GM23338 (cell line): Measurements from ENCODE around the gene FCER1G.
"Not testable (repeated sequence)": the region's sequence is repeated elsewhere in the genome, so short reads cannot be mapped to it uniquely, and the experiment has no call there.

Source experiments
- CREB1 ChIP-seq: fragments of 250-450 bp; sonication (Bioruptor Pico); IDR thresholded peaks from 2 replicates; pipeline ENCODE4 v1.5.0; 2020; ENCODE audit warnings: low read depth, mild to moderate bottlenecking, moderate library complexity
- ETS1 ChIP-seq: IDR thresholded peaks from 2 replicates; pipeline ENCODE4 v1.6.1; 2016; ENCODE audit warnings: antibody characterized with exemption
- EZH2 ChIP-seq: fragments of 200-600 bp; sonication (generic); IDR thresholded peaks from one replicate; pipeline ENCODE4 v1.8.0; 2017; ENCODE audit warnings: antibody characterized with exemption, mild to moderate bottlenecking, low read depth; ENCODE audit not compliant: unreplicated experiment
- EZH2phosphoT487 ChIP-seq: fragments of 200-600 bp; sonication (generic); IDR thresholded peaks from one replicate; pipeline ENCODE4 v1.8.1; 2018; ENCODE audit warnings: antibody characterized with exemption; ENCODE audit not compliant: unreplicated experiment
- JUNB ChIP-seq: IDR thresholded peaks from one replicate; pipeline ENCODE4 v1.6.1; 2016; ENCODE audit warnings: antibody characterized with exemption; ENCODE audit not compliant: unreplicated experiment
- NANOG ChIP-seq: IDR thresholded peaks from 2 replicates; pipeline ENCODE4 v1.6.1; 2016; ENCODE audit warnings: antibody characterized with exemption, borderline replicate concordance
- POLR2AphosphoS5 ChIP-seq: IDR thresholded peaks from 2 replicates; pipeline ENCODE4 v1.6.1; 2016; ENCODE audit warnings: antibody characterized with exemption, low read depth
- REST ChIP-seq: IDR thresholded peaks from one replicate; pipeline ENCODE4 v1.6.1; 2018; ENCODE audit warnings: antibody characterized with exemption; ENCODE audit not compliant: unreplicated experiment
- STAT1 ChIP-seq: IDR thresholded peaks from one replicate; pipeline ENCODE4 v1.6.1; 2016; ENCODE audit warnings: antibody characterized with exemption; ENCODE audit not compliant: unreplicated experiment
- ZNF114 ChIP-seq: fragments of 250-450 bp; sonication (Bioruptor Pico); IDR thresholded peaks from 2 replicates; pipeline ENCODE4 v1.5.0; 2020; ENCODE audit warnings: mild to moderate bottlenecking, moderate library complexity
- ZNF331 ChIP-seq: fragments of 250-450 bp; sonication (Bioruptor Pico); IDR thresholded peaks from 2 replicates; pipeline ENCODE4 v1.5.0; 2020; ENCODE audit warnings: low read depth, mild to moderate bottlenecking, moderate library complexity
- ZNF462 ChIP-seq: fragments of 250-450 bp; sonication (Bioruptor Pico); IDR thresholded peaks from 2 replicates; pipeline ENCODE4 v1.5.0; 2020; ENCODE audit warnings: mild to moderate bottlenecking, moderate library complexity
- TF ChIP-seq, protein P1 (sequence below), 2 experiments: fragments of 200-600 bp in 1 of 2; sonication (generic) in 1 of 2; conservative IDR thresholded peaks; 2 replicates each; pipeline versions ENCODE4 v1.5.1 to v1.6.1; 2016 to 2017; ENCODE audit warnings: antibody characterized with exemption in 2 of 2, low read depth in 2 of 2, mild to moderate bottlenecking in 2 of 2, moderate library complexity in 1 of 2

GRCh38 chr1:161255955-161256520 lies 40.9 kb downstream of the FCER1G start:
- TF ChIP-seq, protein P1, sequence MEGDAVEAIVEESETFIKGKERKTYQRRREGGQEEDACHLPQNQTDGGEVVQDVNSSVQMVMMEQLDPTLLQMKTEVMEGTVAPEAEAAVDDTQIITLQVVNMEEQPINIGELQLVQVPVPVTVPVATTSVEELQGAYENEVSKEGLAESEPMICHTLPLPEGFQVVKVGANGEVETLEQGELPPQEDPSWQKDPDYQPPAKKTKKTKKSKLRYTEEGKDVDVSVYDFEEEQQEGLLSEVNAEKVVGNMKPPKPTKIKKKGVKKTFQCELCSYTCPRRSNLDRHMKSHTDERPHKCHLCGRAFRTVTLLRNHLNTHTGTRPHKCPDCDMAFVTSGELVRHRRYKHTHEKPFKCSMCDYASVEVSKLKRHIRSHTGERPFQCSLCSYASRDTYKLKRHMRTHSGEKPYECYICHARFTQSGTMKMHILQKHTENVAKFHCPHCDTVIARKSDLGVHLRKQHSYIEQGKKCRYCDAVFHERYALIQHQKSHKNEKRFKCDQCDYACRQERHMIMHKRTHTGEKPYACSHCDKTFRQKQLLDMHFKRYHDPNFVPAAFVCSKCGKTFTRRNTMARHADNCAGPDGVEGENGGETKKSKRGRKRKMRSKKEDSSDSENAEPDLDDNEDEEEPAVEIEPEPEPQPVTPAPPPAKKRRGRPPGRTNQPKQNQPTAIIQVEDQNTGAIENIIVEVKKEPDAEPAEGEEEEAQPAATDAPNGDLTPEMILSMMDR (conservative IDR thresholded peaks at IDR 0.05; ENCODE audit: low read depth in 2 of 2), result not testable (repeated sequence)
- not testable (repeated sequence) for TF ChIP-seq STAT1; POLR2AphosphoS5; EZH2phosphoT487; CREB1 (CRISPR knock-in tag); ETS1; EZH2; REST; JUNB; ZNF462 (CRISPR knock-in tag); NANOG; ZNF114; ZNF331 (CRISPR knock-in tag)
